ENCODE data around the gene RBM47.

Gene RBM47

DNA sequence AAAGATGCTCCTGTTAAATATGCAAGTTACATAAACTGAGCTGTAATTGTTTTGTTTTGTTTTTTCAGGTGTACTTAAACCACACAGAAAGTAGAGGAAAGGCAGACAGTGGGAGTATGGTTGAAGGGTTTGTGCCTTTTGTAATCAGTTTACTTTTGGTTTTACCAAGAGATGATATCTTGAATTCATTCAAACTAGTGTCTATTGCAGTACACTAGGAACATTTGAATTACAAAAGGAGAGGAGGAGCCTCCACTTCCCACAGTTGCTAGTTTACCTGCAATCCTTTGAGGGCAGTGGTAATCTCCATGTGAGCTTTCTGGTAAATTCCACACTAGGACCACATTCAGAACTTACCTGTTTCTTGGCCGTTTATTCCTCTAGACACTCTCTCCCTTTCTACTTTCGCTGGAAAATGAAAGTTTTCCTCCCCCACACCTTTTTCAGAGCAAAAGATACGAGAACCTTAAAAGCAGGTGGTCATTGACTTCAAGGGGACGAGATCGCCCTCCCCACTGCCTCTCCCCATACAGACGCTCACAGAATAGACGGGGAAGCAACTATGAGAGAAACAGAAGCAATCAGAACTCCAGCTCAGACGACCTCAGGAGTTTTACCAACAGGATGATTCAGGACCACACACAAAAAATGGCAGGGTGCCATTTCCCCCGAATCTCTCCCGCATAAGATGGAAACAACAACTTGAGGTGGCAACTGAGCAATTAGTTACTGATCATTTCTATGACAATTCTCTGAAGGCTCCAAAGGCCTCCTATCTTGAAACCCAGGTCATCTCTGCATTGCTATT lies 3.3 kb downstream of the RBM47 start:
- DNase-seq (ENCODE audit: low read depth in 1 of 2, low spot score in 1 of 2): no peak

DNA sequence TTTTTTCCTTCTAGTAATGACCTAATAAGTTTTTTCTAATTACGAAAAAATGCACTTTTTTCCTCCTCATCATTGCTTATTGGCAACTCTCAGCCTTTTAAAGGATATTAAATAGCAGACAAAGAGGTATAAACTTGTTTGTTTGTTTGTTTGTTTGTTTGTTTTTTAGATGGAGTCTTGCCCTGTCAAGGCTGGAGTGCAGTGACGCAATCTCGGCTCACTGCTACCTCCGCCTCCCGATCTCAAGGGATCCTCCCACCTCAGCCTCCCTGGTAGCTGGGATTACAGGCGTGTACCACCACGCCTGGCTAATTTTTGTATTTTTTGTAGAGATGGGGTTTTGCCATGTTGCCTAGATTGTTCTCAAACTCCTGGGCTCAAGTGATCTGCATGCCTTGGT lies 6.0 kb downstream of the RBM47 start:
- no peak for DNase-seq (ENCODE audit: low read depth in 1 of 2, low spot score in 1 of 2)

DNA sequence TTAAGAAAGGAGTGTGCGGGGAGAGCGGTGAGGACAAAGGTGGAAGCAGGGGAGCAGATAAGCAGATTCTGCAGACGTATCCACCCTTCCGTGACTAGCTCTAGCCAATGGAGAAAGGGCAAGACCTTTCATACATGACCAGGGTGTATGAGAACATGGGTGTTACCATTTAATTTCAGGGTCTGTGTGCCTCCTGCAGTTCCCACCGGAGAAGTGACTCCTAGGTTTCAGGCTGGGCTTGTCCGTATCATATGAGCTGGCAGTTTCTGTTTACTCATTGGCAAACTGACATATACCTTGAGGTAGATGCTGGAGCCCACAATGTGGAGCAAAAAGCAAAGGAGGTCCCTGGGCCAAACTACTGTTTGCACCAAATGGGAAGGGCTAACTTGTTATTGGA lies 6.8 kb downstream of the RBM47 start:
- no peak for DNase-seq (ENCODE audit: low read depth in 1 of 2, low spot score in 1 of 2)

DNA sequence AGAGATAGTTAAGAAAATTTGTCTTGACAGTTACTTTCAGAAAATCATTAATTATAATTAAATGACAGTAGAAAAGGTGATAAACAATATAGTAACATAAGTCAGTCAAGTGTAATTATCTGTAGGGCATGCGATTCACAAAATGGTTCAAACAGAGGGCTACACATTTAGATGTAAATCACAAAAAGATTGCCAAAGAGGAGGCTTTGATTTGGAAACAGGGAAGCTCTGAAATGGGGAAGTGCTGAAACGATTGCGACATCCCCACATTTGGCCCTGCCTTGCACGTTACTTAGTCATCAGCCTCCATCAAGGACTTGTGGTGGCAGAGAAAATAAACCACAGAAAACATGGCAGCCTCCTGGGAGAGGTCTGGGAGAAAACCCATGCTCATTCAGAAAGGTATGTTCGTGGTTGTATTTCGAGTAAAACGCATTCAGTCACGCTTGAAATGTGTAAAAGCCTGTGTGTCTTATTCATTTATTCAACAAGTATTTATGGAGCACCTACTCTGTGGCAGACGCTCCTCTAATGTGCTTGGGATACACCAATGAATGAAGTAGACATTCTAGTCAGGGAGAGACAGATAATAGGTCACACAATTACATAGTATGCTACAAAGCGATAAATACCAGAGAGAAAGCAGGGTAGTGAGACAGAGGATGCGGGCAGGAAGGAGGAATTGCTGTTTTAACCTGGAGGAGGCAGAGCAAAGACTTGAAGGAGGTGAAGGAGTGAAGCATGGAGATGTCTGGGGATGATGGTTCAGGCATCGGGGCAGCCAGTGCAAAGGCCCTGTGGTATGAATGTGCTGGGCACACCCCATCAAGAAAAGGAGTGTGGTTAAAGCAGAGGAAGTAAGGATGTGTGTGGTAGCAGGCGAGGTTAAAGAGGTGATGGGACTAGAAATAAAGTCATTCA lies 7.8 kb downstream of the RBM47 start:
- no peak for DNase-seq (ENCODE audit: low read depth in 1 of 2, low spot score in 1 of 2)

DNA sequence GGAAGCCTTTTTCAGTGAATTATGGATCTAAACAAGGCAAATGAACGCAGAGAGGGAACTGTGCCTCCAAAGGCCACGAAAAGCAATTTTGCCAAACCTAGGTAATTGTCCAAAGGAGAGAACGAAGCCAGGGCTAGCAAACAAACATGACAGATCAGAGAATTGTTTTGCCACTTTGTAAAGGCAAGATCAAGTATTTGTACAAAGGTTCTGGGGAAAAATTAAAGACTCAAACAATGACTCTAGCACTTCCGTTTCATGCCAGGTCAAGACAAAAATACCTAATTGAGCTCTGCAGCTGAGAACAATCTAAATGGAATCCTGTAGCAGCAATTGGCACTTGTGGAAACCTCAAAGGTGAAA lies 8.5 kb downstream of the RBM47 start:
- no peak for DNase-seq (ENCODE audit: low read depth in 1 of 2, low spot score in 1 of 2)

DNA sequence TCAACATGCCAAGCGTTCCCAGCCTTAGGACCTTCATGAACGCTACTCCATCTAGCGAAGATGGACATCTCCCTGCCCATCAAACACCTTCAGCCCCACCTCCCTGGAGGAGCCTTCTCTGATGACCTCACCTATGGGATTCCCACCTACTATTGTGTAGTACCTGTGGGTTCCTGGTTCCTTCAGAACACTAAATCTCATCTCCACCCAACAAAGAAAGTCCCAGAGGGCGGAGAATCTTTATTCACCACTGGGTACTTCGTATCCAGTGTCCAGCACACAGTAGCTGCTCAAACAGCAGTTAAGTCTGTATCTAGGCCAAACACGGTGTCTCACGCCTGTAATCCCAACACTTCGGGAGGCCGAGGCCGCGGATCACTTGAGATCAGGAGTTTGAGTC lies 10.1 kb downstream of the RBM47 start:
- no peak for DNase-seq (ENCODE audit: low read depth in 1 of 2, low spot score in 1 of 2)

DNA sequence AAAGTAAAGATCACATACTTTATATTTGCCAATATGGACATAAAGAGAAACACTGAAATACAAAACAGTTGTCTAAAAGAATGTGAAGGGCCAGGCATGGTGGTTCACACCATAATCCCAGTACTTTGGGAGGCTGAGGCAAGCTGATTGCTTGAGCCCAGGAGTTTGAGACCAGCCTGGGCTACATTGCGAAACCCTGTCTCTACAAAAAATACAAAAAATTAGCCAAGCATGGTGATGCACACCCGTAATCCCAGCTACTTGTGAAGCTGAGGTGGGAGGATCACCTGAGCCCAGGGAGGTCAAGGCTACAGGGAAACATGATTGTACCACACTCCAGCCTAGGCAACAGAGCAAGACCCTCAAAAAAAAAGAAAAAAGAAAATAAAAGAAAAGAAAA lies 11.8 kb downstream of the RBM47 start:
- DNase-seq (ENCODE audit: low read depth in 1 of 2, low spot score in 1 of 2): no peak

DNA sequence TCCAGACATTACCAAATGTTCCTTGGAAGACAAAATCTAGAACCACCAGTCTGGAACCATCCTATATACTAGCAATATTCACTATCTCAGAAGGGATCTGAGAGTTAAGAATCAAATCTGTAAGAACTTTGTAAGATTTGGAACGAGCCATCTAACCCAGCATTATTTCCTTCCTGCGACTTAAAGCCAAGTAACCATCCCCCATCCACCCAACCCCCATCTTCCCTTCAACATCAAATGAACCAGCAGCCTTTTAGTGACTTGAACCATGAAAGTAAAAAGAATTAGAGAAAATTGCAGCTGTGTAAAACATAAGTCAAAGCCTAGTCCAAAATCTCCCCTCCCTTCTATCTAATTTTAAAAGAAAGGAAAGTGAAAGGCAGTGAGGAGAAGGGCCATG lies 15.6 kb downstream of the RBM47 start:
- no peak for DNase-seq (ENCODE audit: low read depth in 1 of 2, low spot score in 1 of 2)

DNA sequence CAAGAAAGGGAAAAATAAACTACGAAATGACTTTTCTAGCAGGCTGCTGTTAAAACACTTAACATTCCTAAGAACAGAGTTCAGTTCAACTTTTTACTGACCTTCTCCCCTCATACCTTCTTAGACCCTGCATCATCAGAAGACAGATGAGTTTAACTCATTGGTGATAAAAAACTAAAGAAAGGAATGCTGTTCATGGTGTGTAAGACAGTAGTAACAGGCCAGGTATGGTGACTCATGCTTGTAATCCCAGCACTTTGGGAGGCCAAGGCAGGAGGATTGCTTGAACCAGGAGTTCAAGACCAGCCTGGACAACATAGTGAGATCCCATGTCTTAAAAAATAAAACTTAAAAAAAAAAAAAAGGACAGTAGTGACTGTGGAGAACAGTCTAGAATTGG lies 16.2 kb downstream of the RBM47 start:
- DNase-seq (ENCODE audit: low read depth in 1 of 2, low spot score in 1 of 2): no peak

DNA sequence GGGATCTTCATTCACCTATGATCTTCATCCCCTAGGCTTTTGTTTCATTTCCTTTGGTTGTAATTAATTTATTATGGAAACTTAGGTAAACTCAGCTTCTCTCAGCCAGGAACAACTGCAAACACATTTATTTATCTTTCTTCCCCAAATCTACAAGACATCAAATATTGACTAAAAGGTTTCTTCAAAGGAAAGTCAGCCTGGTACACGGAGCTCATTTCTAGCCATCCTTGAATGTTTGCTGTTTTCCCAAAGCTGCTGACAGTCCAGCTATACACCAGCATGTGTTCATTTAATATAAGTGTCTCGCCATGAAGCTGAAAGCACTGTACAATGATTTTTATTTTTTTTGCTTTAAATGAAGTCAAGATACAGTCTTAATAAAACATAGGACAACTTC lies 16.8 kb downstream of the RBM47 start:
- DNase-seq (ENCODE audit: low read depth in 1 of 2, low spot score in 1 of 2): no peak

DNA sequence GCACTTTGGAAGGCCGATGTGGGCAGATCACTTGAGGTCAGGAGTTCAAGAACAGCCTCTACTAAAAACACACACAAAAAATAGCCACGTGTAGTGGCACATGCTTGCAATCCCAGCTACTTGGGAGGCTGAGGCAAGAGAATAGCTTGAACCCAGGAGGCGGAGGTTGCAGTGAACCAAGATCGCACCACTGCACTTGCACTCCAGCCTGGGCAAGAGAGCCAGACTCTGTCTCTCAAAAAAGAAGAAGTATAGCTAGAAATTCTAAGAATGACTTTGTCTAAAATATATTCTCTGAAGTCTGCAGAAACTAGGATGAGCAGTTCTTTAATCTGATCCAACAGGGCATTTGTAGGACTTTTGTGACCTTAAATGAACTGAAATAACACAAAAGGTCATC lies 17.4 kb downstream of the RBM47 start:
- no peak for DNase-seq (ENCODE audit: low read depth in 1 of 2, low spot score in 1 of 2)

DNA sequence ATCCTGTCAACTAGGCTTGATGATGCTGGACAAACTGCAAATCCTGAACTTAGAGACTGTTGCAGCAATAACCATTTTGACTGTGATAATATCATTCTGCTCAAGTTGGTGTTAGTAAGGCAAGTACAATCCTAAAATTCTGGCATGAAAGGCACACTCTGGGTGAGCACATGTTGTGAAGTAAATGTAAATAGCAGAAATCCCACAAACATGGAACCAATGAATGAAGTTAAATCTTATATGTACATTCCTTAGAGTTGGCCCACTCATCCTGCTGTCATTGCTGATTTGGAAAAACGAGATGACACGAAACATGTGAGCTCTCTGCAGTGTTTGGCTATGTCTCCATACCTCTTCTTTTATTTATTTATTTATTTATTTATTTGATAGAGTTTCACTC lies 21.0 kb downstream of the RBM47 start:
- no peak for DNase-seq (ENCODE audit: low read depth in 1 of 2, low spot score in 1 of 2)

DNA sequence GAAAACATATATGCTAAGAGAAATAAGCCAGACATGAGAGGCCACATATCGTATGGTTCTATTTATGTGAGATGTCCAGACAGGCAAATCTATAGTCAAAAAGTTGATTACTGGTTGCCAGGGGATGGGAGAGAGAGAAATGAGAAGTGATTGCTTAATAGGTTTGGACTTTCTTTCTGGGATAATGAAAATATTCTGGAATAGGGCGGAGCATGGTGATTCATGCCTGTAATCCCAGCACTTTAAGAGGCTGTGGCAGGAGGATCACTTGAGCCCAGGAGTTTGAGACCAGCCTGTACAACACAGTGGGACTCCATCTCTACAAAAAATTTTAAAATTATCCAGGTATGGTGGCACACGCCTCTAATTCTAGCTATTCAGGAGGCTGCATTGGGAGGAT lies 22.4 kb downstream of the RBM47 start:
- no peak for DNase-seq (ENCODE audit: low read depth in 1 of 2, low spot score in 1 of 2)

DNA sequence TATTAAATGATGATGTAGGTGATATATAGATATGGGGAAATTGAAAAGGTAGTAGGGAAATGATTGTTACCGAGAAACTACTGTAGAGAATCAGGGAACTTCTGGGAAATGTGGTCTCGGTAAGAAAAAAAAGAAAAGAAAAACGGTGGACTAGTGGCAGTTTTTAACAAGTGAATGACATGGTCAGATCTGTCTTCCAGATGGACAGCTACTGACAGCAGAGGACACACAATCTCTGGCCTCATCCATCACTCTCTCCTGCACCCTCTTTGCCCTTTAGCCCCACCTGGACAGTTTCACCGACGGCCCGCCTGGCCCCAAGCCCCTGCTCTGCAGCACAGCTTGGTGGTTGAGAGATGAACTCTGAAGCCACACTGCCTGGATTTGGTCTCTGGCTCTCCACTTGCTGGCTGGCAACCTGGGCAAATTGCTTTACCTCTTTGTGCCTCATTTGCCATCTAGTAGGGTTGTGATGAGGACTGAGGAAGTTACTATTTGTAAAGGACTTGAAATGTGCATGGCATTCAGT lies 23.4 kb downstream of the RBM47 start:
- no peak for DNase-seq (ENCODE audit: low read depth in 1 of 2, low spot score in 1 of 2)

DNA sequence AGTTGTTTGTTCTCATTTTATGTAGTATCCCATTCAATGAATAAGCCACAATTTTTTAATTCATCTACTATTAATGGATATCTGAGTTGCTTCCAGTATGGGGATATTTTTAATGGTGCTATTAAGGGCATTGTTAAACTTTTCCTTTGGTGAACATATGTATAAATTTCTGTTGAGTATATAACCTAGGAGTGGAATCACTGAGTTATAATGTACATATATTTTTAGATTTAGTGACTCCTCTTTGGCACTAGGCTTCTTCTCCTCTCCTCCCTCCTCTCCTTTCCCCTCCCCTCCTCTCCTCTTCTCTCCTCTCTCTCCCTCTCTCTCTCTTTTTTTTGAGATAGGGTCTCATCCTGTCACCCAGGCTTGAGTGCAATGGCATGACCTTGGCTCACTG lies 26.4 kb downstream of the RBM47 start:
- no peak for DNase-seq (ENCODE audit: low read depth in 1 of 2, low spot score in 1 of 2)

DNA sequence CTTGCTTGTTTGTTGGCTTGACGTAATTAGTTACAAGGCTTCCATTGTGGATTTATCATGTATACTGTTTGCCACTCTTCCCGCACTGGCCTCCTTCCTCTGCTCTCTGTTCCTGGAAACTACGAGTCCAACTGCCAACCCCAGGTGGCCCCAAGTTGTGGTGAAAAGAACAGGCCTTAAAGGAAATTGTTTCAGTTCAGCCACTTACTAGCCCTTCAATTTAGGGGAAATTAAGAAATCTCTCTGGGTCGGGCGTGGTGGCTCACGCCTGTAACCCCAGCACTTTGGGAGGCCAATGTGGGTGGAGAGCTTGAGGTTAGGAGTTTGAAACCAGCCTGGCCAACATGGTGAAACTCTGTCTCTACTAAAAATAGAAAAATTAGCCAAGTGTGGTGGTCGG lies 28.0 kb downstream of the RBM47 start:
- DNase-seq (ENCODE audit: low read depth in 1 of 2, low spot score in 1 of 2): no peak

DNA sequence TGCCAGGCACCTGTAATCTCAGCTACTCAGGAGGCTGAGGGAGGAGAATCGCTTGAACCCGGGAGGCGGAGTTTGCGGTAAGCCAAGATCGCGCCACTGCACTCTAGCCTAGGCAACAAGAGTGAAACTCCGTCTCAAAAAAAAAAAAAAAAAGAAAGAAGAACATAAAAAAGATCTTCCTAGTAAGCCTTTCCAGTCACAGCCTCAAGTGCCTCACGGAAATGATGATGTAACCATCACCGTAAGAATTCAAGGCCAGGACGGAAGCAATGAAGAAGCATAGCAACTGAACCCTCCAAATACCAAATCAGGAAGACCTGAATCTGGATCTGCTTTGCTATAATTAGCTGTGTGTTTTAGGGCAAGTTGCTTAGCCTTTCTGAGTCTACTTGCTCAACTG lies 28.8 kb downstream of the RBM47 start:
- no peak for DNase-seq (ENCODE audit: low read depth in 1 of 2, low spot score in 1 of 2)

DNA sequence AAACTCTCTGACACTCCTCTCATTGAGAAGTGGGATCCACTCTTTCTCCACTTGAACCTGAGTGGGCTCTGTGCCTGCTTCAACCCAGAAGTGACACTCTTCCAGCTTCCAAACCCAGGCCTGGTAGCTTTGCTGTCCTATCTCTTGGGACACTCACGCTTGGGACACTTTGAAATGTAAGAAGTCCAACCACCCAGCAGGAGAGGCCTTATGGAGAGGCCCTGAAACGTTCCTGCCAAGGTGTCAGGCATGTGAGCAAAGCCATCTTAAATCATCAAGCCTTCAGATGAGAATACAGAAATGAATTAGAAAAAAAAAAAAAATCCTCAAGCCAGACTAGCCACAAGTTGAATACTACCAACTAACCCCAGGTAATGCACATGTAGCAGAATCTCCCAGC lies 30.2 kb downstream of the RBM47 start:
- DNase-seq (ENCODE audit: low read depth in 1 of 2, low spot score in 1 of 2): no peak

DNA sequence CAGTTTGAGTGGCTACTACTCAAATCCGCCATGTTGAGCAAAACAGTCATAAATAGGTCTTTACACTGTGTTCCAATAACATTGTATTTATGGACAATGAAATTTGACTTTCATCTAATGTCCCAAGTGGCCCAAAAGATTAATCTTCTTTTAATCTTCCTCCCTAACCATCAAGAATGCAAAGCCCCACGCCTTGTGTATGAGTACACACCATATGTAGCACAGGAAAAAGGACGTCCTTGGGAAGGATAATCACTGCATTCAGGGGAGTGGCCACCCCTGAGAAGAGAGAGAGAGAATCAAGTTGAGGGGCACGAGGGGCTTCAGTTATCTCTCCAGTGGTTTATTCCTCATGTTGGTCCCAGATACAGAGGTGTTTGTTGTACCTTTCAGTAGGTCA lies 33.1 kb downstream of the RBM47 start:
- DNase-seq (ENCODE audit: low read depth in 1 of 2, low spot score in 1 of 2): no peak

DNA sequence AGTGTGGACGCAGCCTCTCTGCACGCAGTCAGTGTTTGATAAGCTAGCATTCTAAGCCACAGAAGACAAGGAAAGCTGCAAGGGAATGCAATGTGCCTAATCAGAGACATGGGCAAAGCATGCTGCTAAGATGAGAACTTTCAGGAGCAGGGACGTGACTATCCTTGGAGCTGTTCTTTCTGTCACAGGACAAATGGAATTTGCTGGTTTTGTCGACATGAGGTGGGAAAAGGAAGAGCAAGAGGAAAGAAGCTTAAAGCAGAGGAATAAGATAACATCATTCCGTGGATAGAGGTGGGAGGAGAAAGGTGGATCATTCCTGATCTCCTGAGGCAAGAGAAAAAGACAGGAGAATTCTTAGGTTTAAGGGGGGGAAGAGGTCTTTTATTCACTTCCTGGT lies 33.7 kb downstream of the RBM47 start:
- no peak for DNase-seq (ENCODE audit: low read depth in 1 of 2, low spot score in 1 of 2)

DNA sequence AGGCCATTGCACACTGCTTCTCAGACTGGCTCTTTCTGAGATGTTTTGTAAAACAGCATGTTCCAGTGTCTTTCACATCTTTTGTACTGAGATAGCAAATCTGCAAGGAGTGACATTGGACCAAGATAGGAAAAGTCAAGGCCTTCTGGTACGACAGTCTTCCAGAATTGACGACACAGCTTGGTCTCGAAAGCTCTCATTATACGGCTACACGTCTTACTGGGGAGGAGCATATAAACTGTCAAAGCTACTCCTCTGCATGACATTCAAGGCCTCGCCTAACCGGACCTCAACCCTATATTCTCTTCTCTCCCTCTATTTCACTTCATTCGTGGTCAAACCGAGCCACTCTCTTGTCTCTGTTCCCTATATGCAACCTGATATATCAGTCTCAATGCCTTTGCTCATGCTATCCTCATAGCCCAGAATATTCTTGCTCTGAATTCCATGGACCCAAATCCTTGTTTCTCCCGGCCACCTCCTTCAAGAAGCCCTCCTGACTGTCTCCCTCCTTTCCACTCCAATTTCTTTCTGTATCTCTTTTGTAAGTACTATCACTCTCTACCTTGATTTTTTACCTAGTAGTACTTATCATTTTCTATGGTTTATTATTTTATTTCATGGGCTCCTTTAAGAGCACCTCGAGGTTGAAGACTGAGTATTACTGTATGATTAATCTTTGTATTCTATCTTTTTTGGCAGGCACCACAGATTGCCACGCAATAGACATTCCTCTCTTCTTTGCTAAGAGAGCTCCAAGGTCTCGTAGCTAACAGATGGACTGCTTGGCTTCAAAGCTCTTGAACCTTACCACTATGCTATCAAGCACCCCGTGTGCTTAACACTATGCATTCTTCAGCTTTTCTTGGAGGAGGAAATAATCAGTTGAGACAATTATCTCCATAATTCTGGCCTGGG lies 35.1 kb downstream of the RBM47 start:
- DNase-seq (ENCODE audit: low read depth in 1 of 2, low spot score in 1 of 2): no peak
